K562 (cell line): ENCODE results near the gene ASB4.
"Not testable (repeated sequence)": the region's sequence is repeated elsewhere in the genome, so short reads cannot be mapped to it uniquely, and the experiment has no call there.

Experiments
- ARID3A ChIP-seq: IDR thresholded peaks from 2 replicates; pipeline ENCODE4 v1.6.1; 2012; ENCODE audit warnings: low read depth, low read length, improper control_type of control experiment, borderline replicate concordance
- BCOR ChIP-seq: fragments of 450-650 bp; IDR thresholded peaks from 2 replicates; pipeline ENCODE4 v1.6.1; 2016
- CHD7 ChIP-seq: fragments of 200-600 bp; sonication (generic); IDR thresholded peaks from one replicate; pipeline ENCODE4 v1.6.1; 2012; ENCODE audit warnings: mild to moderate bottlenecking, low read depth, low read length, inconsistent platforms
- DACH1 ChIP-seq: fragments of 450-650 bp; IDR thresholded peaks from 2 replicates; pipeline ENCODE4 v1.6.1; 2018; ENCODE audit not compliant: partially characterized antibody
- E2F1 ChIP-seq: sonication (generic); formaldehyde crosslinking; IDR thresholded peaks from 2 replicates; pipeline ENCODE4 v1.8.1; 2023; ENCODE audit warnings: mild to moderate bottlenecking, missing genetic modification reagents, moderate library complexity
- EZH2 ChIP-seq: IDR thresholded peaks from 2 replicates; pipeline ENCODE4 v1.6.1; 2012; ENCODE audit warnings: low read depth, mild to moderate bottlenecking, inconsistent platforms, low read length, borderline replicate concordance
- NCOR1 ChIP-seq: fragments of 450-650 bp; IDR thresholded peaks from 2 replicates; pipeline ENCODE4 v1.6.1; 2016; ENCODE audit warnings: mild to moderate bottlenecking, moderate library complexity
- RAD21 ChIP-seq, 2 experiments: fragments of 250-450 bp in 1 of 2; fragments of 450-650 bp in 1 of 2; sonication (Bioruptor Pico) in 1 of 2; formaldehyde crosslinking in 1 of 2; IDR thresholded peaks in 1 of 2; conservative IDR thresholded peaks in 1 of 2; 2 replicates each; pipeline versions ENCODE4 v1.4.0 to v1.8.0; 2020 to 2022; ENCODE audit warnings: mild to moderate bottlenecking in 2 of 2, moderate library complexity in 1 of 2
- RBM22 ChIP-seq: fragments of 200-400 bp; formaldehyde crosslinking; IDR thresholded peaks from 2 replicates; pipeline ENCODE4 v1.6.1; 2018; ENCODE audit warnings: low read length, low read depth; ENCODE audit not compliant: poor library complexity, severe bottlenecking
- STAT5A ChIP-seq: IDR thresholded peaks from 2 replicates; pipeline ENCODE4 v1.6.1; 2012; ENCODE audit warnings: low read length, inconsistent platforms, borderline replicate concordance
- ZNF174 ChIP-seq: fragments of 250-450 bp; sonication (Bioruptor Pico); IDR thresholded peaks from 2 replicates; pipeline ENCODE4 v1.4.0; 2020; ENCODE audit warnings: mild to moderate bottlenecking
- ZNF444 ChIP-seq: fragments of 250-450 bp; sonication (Bioruptor Pico); IDR thresholded peaks from 2 replicates; pipeline ENCODE4 v1.4.0; 2020; ENCODE audit warnings: mild to moderate bottlenecking, moderate library complexity
- TF ChIP-seq, protein P1 (sequence below), 3 experiments: IDR thresholded peaks in 2 of 3; conservative IDR thresholded peaks in 1 of 3; 2 replicates each; pipeline ENCODE4 v1.5.1; 2011 to 2012; ENCODE audit warnings: low read length in 3 of 3, mild to moderate bottlenecking in 3 of 3, control low read depth in 2 of 3, improper control_type of control experiment in 1 of 3, inconsistent platforms in 1 of 3, low read depth in 1 of 3, mixed read lengths in 1 of 3, moderate library complexity in 1 of 3; ENCODE audit not compliant: insufficient read depth in 2 of 3
- TF ChIP-seq, protein P2 (sequence below): sonication (generic); formaldehyde crosslinking; IDR thresholded peaks from 2 replicates; pipeline ENCODE4 v1.8.0; 2022; ENCODE audit warnings: mild to moderate bottlenecking, low read depth, missing genetic modification reagents

DNA sequence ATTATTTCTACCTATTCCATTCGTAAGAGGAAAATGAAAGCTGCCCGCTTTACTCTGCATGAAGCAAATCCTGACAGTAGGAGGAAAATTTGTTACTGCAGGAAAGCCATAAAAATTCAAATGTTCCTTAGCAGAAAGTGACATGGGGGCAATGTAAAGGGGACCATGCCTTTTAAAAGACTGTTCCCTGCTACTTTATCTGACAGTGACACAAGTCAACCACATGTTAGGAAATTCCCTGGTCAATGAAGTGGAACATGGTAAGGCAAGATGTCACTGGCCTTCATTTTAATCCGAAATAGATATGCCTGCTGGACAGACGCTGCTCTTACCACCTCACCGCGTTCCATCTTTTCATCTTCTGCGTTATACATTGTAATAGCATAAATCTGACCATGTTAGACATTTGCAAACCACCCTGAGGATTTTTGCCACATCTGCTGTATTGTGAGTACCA is 18.4 kb downstream of the ASB4 start:
- TF ChIP-seq, protein P1, sequence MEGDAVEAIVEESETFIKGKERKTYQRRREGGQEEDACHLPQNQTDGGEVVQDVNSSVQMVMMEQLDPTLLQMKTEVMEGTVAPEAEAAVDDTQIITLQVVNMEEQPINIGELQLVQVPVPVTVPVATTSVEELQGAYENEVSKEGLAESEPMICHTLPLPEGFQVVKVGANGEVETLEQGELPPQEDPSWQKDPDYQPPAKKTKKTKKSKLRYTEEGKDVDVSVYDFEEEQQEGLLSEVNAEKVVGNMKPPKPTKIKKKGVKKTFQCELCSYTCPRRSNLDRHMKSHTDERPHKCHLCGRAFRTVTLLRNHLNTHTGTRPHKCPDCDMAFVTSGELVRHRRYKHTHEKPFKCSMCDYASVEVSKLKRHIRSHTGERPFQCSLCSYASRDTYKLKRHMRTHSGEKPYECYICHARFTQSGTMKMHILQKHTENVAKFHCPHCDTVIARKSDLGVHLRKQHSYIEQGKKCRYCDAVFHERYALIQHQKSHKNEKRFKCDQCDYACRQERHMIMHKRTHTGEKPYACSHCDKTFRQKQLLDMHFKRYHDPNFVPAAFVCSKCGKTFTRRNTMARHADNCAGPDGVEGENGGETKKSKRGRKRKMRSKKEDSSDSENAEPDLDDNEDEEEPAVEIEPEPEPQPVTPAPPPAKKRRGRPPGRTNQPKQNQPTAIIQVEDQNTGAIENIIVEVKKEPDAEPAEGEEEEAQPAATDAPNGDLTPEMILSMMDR (IDR thresholded peaks at IDR 0.05 in 2 of 3, conservative IDR thresholded peaks at IDR 0.05 in 1 of 3; ENCODE audit: insufficient read depth in 2 of 3, low read depth in 1 of 3, low read length in 3 of 3) = not testable (repeated sequence)
- not testable (repeated sequence) for TF ChIP-seq EZH2; E2F1; ZNF444 (CRISPR knock-in tag); ZNF174 (CRISPR knock-in tag); STAT5A; NCOR1; CHD7; BCOR; RBM22; DACH1; ARID3A; RAD21 (CRISPR knock-in tag; conservative IDR thresholded peaks at IDR 0.05 in 1 of 2, IDR thresholded peaks at IDR 0.05 in 1 of 2)
- TF ChIP-seq, protein P2, sequence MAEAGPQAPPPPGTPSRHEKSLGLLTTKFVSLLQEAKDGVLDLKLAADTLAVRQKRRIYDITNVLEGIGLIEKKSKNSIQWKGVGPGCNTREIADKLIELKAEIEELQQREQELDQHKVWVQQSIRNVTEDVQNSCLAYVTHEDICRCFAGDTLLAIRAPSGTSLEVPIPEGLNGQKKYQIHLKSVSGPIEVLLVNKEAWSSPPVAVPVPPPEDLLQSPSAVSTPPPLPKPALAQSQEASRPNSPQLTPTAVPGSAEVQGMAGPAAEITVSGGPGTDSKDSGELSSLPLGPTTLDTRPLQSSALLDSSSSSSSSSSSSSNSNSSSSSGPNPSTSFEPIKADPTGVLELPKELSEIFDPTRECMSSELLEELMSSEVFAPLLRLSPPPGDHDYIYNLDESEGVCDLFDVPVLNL (CRISPR knock-in tag) = not testable (repeated sequence)
